Inflammatory macrophage (primary cell): Measurements from ENCODE around the gene ARNT2.
A peak's percentile ranks its signal among the peaks of the same experiment; 100 is the strongest.
"Not testable (repeated sequence)": the region's sequence is repeated elsewhere in the genome, so short reads cannot be mapped to it uniquely, and the experiment has no call there.

ENCODE experiments used
- DNase-seq, 2 donors: peaks; one replicate each; pipeline ENCODE4 v3.0.0-alpha.2; 2020 to 2022

The ARNT2 gene

GRCh38 chr15:80626643-80627120 is 222.5 kb downstream of the ARNT2 start:
- no peak for DNase-seq

GRCh38 chr15:80629355-80629754 is 225.2 kb downstream of the ARNT2 start:
- no peak for DNase-seq

GRCh38 chr15:80630981-80631380 is 226.8 kb downstream of the ARNT2 start:
- DNase-seq: no peak

GRCh38 chr15:80633221-80633620 is 229.0 kb downstream of the ARNT2 start:
- DNase-seq: no peak

- DNase-seq: no peak
These were observed 231.8 kb downstream of the ARNT2 start for GRCh38 chr15:80635953-80636352.

- DNase-seq: no peak
These were observed 232.5 kb downstream of the ARNT2 start for GRCh38 chr15:80636675-80637074.

GRCh38 chr15:80637747-80638146 is 233.6 kb downstream of the ARNT2 start:
- no peak for DNase-seq

GRCh38 chr15:80638553-80639167 is 234.5 kb downstream of the ARNT2 start:
- no peak for DNase-seq

GRCh38 chr15:80639168-80639555 is 235.0 kb downstream of the ARNT2 start:
- no peak for DNase-seq

GRCh38 chr15:80640531-80641121 is 236.4 kb downstream of the ARNT2 start:
- peak in 1 of 2 donors; percentile 11 for DNase-seq

GRCh38 chr15:80641384-80641783 is 237.2 kb downstream of the ARNT2 start:
- no peak for DNase-seq

GRCh38 chr15:80643431-80643951 is 239.3 kb downstream of the ARNT2 start:
- DNase-seq: peak; percentile 61 to 69

- DNase-seq: no peak
These were observed 241.4 kb downstream of the ARNT2 start for GRCh38 chr15:80645494-80646065.

GRCh38 chr15:80647424-80647823 is 243.2 kb downstream of the ARNT2 start:
- not testable (repeated sequence) for DNase-seq
